K562 (cell line): ENCODE data around the gene PGK2. TPM values are rescaled to one million over a fixed set of nuclear protein-coding genes. Genes with fewer than 3 reads are reported as not detected.

Experiments
- ARID1B ChIP-seq: fragments of 450-650 bp; IDR thresholded peaks from 2 replicates; pipeline ENCODE4 v1.6.1; 2016; ENCODE audit warnings: antibody characterized with exemption, mild to moderate bottlenecking, inconsistent platforms
- C11orf30 ChIP-seq: fragments of 450-650 bp; IDR thresholded peaks from 2 replicates; pipeline ENCODE4 v1.6.1; 2016; ENCODE audit warnings: low read depth, mild to moderate bottlenecking
- CBFA2T3 ChIP-seq: fragments of 450-650 bp; IDR thresholded peaks from 2 replicates; pipeline ENCODE4 v1.6.1; 2017
- EZH2 ChIP-seq: IDR thresholded peaks from 2 replicates; pipeline ENCODE4 v1.6.1; 2012; ENCODE audit warnings: low read depth, mild to moderate bottlenecking, inconsistent platforms, low read length, borderline replicate concordance
- GABPB2 ChIP-seq: fragments of 250-450 bp; sonication (Bioruptor Pico); conservative IDR thresholded peaks from 2 replicates; pipeline ENCODE4 v1.5.1; 2021; ENCODE audit warnings: mild to moderate bottlenecking
- GATAD2B ChIP-seq: fragments of 450-650 bp; IDR thresholded peaks from 2 replicates; pipeline ENCODE4 v1.6.1; 2017; ENCODE audit warnings: mild to moderate bottlenecking, borderline replicate concordance
- HDGF ChIP-seq: fragments of 450-650 bp; IDR thresholded peaks from 2 replicates; pipeline ENCODE4 v1.6.1; 2016
- HNRNPK ChIP-seq: fragments of 200-400 bp; formaldehyde crosslinking; IDR thresholded peaks from one replicate; pipeline ENCODE4 v1.6.1; 2018; ENCODE audit warnings: mild to moderate bottlenecking, low read depth, low read length; ENCODE audit not compliant: poor library complexity, severe bottlenecking
- ILF3 ChIP-seq: fragments of 450-650 bp; IDR thresholded peaks from 2 replicates; pipeline ENCODE4 v1.6.1; 2018; ENCODE audit warnings: antibody characterized with exemption, mild to moderate bottlenecking, moderate library complexity, borderline replicate concordance
- NRF1 ChIP-seq, 2 experiments: fragments of 450-650 bp; IDR thresholded peaks in 1 of 2; conservative IDR thresholded peaks in 1 of 2; 2 replicates each; pipeline ENCODE4 v1.6.1; 2014; ENCODE audit warnings: mild to moderate bottlenecking in 2 of 2
- PKNOX1 ChIP-seq: fragments of 450-650 bp; IDR thresholded peaks from 2 replicates; pipeline ENCODE4 v1.6.1; 2016
- PML ChIP-seq: IDR thresholded peaks from 2 replicates; pipeline ENCODE4 v1.6.1; 2012; ENCODE audit warnings: low read length, inconsistent platforms
- POLR2H ChIP-seq: IDR thresholded peaks from 2 replicates; pipeline ENCODE4 v1.6.1; 2016; ENCODE audit warnings: missing genetic modification characterization, low read depth, mild to moderate bottlenecking, control low read depth, missing compliant biosample characterization, moderate library complexity
- RCOR1 ChIP-seq, 2 experiments: IDR thresholded peaks; 2 replicates each; pipeline ENCODE4 v1.6.1; 2012; ENCODE audit warnings: low read depth in 2 of 2, low read length in 2 of 2, borderline replicate concordance in 1 of 2, improper control_type of control experiment in 1 of 2
- SMARCA4 ChIP-seq: fragments of 450-650 bp; IDR thresholded peaks from 2 replicates; pipeline ENCODE4 v1.6.1; 2016
- SMARCE1 ChIP-seq: fragments of 450-650 bp; IDR thresholded peaks from 2 replicates; pipeline ENCODE4 v1.7.1; 2016; ENCODE audit warnings: mild to moderate bottlenecking
- SRF ChIP-seq, 2 experiments: fragments of 250-450, 450-650 bp in 1 of 2; sonication (Bioruptor Pico) in 1 of 2; sonication (generic) in 1 of 2; formaldehyde crosslinking; IDR thresholded peaks; 2 replicates each; pipeline versions ENCODE4 v1.5.0 to v1.5.1; 2020 to 2022; ENCODE audit warnings: mild to moderate bottlenecking in 1 of 2, missing genetic modification reagents in 1 of 2
- TEAD4 ChIP-seq, 2 experiments: sonication (generic) in 1 of 2; formaldehyde crosslinking in 1 of 2; IDR thresholded peaks; 2 replicates each; pipeline versions ENCODE4 v1.6.1 to v1.8.0; 2012 to 2022; ENCODE audit warnings: borderline replicate concordance in 1 of 2, inconsistent platforms in 1 of 2, low read length in 1 of 2, mild to moderate bottlenecking in 1 of 2, missing genetic modification reagents in 1 of 2
- ZKSCAN3 ChIP-seq: fragments of 250-450 bp; sonication (Bioruptor Pico); IDR thresholded peaks from 2 replicates; pipeline ENCODE4 v1.4.0; 2020
- ZNF324 ChIP-seq: fragments of 250-450 bp; sonication (Bioruptor Pico); IDR thresholded peaks from 2 replicates; pipeline ENCODE4 v1.4.0; 2020; ENCODE audit warnings: mild to moderate bottlenecking
- ZNF431 ChIP-seq: sonication (generic); formaldehyde crosslinking; IDR thresholded peaks from 2 replicates; pipeline ENCODE4 v1.8.0; 2022; ENCODE audit warnings: mild to moderate bottlenecking, missing genetic modification reagents
- ZNF583 ChIP-seq: fragments of 250-450 bp; sonication (Bioruptor Pico); IDR thresholded peaks from 2 replicates; pipeline ENCODE4 v1.4.0; 2020
- ZNF695 ChIP-seq: fragments of 450-650 bp; formaldehyde crosslinking; IDR thresholded peaks from 2 replicates; pipeline ENCODE4 v1.4.0; 2020; ENCODE audit warnings: mild to moderate bottlenecking, moderate library complexity
- polyA plus RNA-seq, 8 experiments: library from polyadenylated mRNA; depleted of rRNA in 4 of 8; stranded (reverse) in 5 of 8; unstranded in 3 of 8; fragments of >200 nt; fragmentation: Nextera tagmentation in 2 of 8; fragmentation: Illumina TruSeq in 1 of 8; extraction: Ambion mirVana in 2 of 8; extraction: Trizol in 1 of 8; gene quantifications; 2 replicates each; pipeline versions ENCODE4 v1.2.1 to v1.2.3, GENCODE V29; 2011 to 2014; ENCODE audit warnings: inconsistent platforms in 1 of 8, missing spikeins in 1 of 8
- total RNA-seq, 7 experiments: library from RNA; depleted of rRNA in 6 of 7; stranded (reverse); fragments of >200 nt in 6 of 7; fragmentation: Illumina TruSeq in 2 of 7; extraction: Trizol in 2 of 7; gene quantifications; 2 replicates each; pipeline versions ENCODE4 v1.2.1 to v1.2.3, GENCODE V29; 2011 to 2021; ENCODE audit warnings: low replicate concordance in 1 of 7
- TF ChIP-seq, protein P1 (sequence below): IDR thresholded peaks from 3 replicates; pipeline ENCODE4 v1.6.1; 2011; ENCODE audit warnings: borderline replicate concordance, mild to moderate bottlenecking, moderate library complexity; ENCODE audit not compliant: insufficient read length; ENCODE audit errors: extremely low read depth
- TF ChIP-seq, protein P2 (sequence below): fragments of 450-650 bp; IDR thresholded peaks from one replicate; pipeline ENCODE4 v1.6.1; 2018; ENCODE audit warnings: mild to moderate bottlenecking, moderate library complexity; ENCODE audit not compliant: partially characterized antibody

The PGK2 gene
- total and polyA plus RNA-seq, 9 of the 15 experiments (the other 6 are each of a cell fraction or from before 2014, with no cell fraction given): not detected

DNA sequence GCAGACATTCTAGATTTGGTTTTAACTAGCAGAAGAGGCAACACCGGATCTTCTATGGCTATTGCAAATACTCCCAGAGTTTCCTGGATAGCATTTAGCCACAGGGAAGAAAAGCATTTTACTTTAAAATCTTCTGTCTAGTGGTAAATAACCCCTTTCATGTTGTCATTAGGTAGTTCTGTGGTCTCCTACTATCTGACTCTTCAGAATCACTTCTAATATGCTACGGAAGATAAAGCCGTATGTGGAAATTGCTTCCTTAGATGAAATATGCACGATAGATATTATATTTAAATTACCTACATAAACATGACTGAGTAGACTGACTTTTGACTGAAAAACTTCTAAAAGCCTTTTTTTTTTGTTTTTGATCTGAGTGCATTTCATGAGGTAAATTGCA, 43.7 kb downstream of the PGK2 start (continued):
- TF ChIP-seq, protein P1, sequence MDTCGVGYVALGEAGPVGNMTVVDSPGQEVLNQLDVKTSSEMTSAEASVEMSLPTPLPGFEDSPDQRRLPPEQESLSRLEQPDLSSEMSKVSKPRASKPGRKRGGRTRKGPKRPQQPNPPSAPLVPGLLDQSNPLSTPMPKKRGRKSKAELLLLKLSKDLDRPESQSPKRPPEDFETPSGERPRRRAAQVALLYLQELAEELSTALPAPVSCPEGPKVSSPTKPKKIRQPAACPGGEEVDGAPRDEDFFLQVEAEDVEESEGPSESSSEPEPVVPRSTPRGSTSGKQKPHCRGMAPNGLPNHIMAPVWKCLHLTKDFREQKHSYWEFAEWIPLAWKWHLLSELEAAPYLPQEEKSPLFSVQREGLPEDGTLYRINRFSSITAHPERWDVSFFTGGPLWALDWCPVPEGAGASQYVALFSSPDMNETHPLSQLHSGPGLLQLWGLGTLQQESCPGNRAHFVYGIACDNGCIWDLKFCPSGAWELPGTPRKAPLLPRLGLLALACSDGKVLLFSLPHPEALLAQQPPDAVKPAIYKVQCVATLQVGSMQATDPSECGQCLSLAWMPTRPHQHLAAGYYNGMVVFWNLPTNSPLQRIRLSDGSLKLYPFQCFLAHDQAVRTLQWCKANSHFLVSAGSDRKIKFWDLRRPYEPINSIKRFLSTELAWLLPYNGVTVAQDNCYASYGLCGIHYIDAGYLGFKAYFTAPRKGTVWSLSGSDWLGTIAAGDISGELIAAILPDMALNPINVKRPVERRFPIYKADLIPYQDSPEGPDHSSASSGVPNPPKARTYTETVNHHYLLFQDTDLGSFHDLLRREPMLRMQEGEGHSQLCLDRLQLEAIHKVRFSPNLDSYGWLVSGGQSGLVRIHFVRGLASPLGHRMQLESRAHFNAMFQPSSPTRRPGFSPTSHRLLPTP: no peak
- TF ChIP-seq ZKSCAN3 (CRISPR knock-in tag) (no peak), RCOR1 (IDR thresholded peaks at IDR 0.05; ENCODE audit: borderline replicate concordance in 1 of 2, low read depth in 2 of 2, low read length in 2 of 2) (peak in 1 of 2 experiments; percentile 31; a peak in 1 of 4 replicates), ARID1B (peak; percentile 57), HDGF (no peak), PML (peak; percentile 63; the same call in 1 of the 2 replicates), ILF3 (no peak), ZNF324 (no peak), ZNF431 (CRISPR knock-in tag) (no peak), C11orf30 (no peak), ZNF583 (CRISPR knock-in tag) (no peak), SRF (CRISPR knock-in tag; IDR thresholded peaks at IDR 0.05) (peak in 1 of 2 experiments; percentile 53; a peak in 2 of 4 replicates), GATAD2B (0 out of 2 replicates have a peak, but pooled peaks have one; percentile 46), ZNF695 (CRISPR knock-in tag) (no peak), EZH2 (no peak), NRF1 (conservative IDR thresholded peaks at IDR 0.05 in 1 of 2, IDR thresholded peaks at IDR 0.05 in 1 of 2) (no peak), HNRNPK (no peak), PKNOX1 (no peak), SMARCE1 (peak; percentile 50), POLR2H (no peak), GABPB2 (CRISPR knock-in tag) (no peak), SMARCA4 (peak; percentile 58), CBFA2T3 (peak; percentile 57; the same call in 1 of the 2 replicates), TEAD4 (IDR thresholded peaks at IDR 0.05; ENCODE audit: low read length) (peak; percentile 86), TEAD4 (CRISPR knock-in tag; IDR thresholded peaks at IDR 0.05; ENCODE audit: borderline replicate concordance) (no peak)
- TF ChIP-seq, protein P2, sequence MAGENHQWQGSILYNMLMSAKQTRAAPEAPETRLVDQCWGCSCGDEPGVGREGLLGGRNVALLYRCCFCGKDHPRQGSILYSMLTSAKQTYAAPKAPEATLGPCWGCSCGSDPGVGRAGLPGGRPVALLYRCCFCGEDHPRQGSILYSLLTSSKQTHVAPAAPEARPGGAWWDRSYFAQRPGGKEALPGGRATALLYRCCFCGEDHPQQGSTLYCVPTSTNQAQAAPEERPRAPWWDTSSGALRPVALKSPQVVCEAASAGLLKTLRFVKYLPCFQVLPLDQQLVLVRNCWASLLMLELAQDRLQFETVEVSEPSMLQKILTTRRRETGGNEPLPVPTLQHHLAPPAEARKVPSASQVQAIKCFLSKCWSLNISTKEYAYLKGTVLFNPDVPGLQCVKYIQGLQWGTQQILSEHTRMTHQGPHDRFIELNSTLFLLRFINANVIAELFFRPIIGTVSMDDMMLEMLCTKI: no peak
